SU-DHL-6 (cell line): ENCODE results near the gene CMTR2.

Experiments used
- EZH2phosphoT487 ChIP-seq: fragments of 200-600 bp; sonication (generic), shearing (Covaris generic); conservative IDR thresholded peaks from 2 replicates; pipeline ENCODE4 v1.6.1; 2018; ENCODE audit warnings: mild to moderate bottlenecking, antibody characterized with exemption, low read length, moderate library complexity, mixed read lengths
- TF ChIP-seq, protein P1 (sequence below): fragments of 200-600 bp; sonication (generic); IDR thresholded peaks from one replicate; pipeline ENCODE4 v1.5.1; 2017; ENCODE audit warnings: antibody characterized with exemption, mild to moderate bottlenecking, low read length, moderate library complexity; ENCODE audit not compliant: insufficient read depth, poor library complexity, severe bottlenecking

DNA sequence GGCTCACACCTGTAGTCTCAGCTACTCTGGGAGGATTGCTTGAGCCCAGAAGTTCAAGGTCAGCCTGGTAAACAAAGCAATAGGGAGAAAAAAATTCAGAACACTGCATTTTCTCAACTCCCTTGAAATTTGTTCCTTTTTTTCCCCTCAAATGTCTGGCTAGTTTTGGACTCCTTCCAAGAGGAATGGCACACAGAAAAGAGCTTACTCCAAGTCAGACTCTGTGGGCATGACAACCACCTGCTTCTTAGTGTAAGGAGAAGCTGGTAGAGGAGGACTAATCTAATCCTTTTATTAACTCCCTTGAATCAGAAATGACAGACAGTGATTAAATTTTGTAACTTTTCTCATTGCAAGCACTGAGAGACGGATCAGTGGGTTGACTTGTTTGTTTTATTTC is 30.8 kb downstream of the CMTR2 start:
- TF ChIP-seq, protein P1, sequence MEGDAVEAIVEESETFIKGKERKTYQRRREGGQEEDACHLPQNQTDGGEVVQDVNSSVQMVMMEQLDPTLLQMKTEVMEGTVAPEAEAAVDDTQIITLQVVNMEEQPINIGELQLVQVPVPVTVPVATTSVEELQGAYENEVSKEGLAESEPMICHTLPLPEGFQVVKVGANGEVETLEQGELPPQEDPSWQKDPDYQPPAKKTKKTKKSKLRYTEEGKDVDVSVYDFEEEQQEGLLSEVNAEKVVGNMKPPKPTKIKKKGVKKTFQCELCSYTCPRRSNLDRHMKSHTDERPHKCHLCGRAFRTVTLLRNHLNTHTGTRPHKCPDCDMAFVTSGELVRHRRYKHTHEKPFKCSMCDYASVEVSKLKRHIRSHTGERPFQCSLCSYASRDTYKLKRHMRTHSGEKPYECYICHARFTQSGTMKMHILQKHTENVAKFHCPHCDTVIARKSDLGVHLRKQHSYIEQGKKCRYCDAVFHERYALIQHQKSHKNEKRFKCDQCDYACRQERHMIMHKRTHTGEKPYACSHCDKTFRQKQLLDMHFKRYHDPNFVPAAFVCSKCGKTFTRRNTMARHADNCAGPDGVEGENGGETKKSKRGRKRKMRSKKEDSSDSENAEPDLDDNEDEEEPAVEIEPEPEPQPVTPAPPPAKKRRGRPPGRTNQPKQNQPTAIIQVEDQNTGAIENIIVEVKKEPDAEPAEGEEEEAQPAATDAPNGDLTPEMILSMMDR = no peak
- no peak for TF ChIP-seq EZH2phosphoT487
